ENCODE data around the gene CFAP70. TPM values are rescaled to one million over a fixed set of nuclear protein-coding genes. Genes with fewer than 3 reads are reported as not detected.
"Not testable (repeated sequence)": the region's sequence is repeated elsewhere in the genome, so short reads cannot be mapped to it uniquely, and the experiment has no call there.

The CFAP70 gene
- total RNA-seq, 1 experiment from 2014 or later: 2.9 TPM

DNA sequence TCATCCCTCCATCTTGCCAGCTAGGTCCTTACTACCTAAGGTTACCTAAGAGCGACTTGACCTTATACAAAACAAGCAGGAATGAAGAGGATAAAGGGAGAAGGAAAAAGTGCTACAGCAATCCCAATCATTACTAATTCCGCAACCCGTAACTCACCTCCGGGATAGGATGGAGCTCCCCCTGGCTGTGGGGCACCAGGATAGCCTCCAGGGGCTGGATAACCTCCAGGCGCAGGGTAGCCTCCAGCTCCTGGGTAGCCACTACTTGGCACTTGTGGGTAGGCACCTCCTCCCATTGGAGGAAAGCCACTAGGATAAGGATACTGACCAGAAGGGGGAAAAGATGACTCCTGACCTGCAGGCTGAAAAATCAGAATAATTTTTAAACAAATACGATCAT is 39.4 kb upstream of the CFAP70 start:
- POLR2A ChIA-PET: no interaction called here

DNA sequence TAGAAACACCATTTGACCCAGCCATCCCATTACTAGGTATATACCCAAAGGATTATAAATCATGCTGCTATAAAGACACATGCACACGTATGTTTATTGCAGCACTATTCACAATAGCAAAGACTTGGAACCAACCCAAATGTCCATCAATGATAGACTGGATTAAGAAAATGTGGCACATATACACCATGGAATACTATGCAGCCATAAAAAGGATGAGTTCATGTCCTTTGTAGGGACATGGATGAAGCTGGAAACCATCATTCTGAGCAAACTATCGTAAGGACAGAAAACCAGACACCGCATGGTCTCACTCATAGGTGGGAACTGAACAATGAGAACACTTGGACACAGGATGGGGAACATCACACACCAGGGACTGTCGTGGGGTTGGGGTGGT is 35.7 kb upstream of the CFAP70 start:
- H2AFZ ChIP-seq (ENCODE audit: low read depth, low read length, poor library complexity, severe bottlenecking); DNase-seq (ENCODE audit: low read depth, low spot score); H4K20me1 ChIP-seq (ENCODE audit: insufficient read depth); H3K4me1 ChIP-seq (ENCODE audit: control insufficient read depth in 1 of 2, insufficient read depth in 2 of 2, low read length in 2 of 2); H3K9me2 ChIP-seq (ENCODE audit: insufficient read depth); H3K27me3 ChIP-seq (ENCODE audit: insufficient read depth, low read length); H3K4me2 ChIP-seq (ENCODE audit: low read length); RAD21 ChIA-PET (ENCODE audit: low non-redundant PET in 1 of 2, low total read pairs in 2 of 2, uncharacterized antibody in 2 of 2, unreplicated experiment in 2 of 2); H3K9me3 ChIP-seq (ENCODE audit: control insufficient read depth in 1 of 2, insufficient read depth in 1 of 2, low read depth in 1 of 2, low read length in 2 of 2); H3K9ac ChIP-seq (ENCODE audit: low read length); BruUV-seq (replicated peaks); POLR2A ChIA-PET; CTCF ChIA-PET; H3K4me3 ChIP-seq (replicated peaks in 1 of 2; ENCODE audit: low read depth in 1 of 2, low read length in 2 of 2); ATAC-seq; H3K27ac ChIP-seq (ENCODE audit: low read depth, low read length): not testable (repeated sequence)
- Histone ChIP-seq H3K36me3 (ENCODE audit: control insufficient read depth in 1 of 2, insufficient read depth in 2 of 2, low read length in 2 of 2) (peaks cover 18 to 23% of the 10 kb centered on the region in 2 experiments), H3K79me2 (ENCODE audit: insufficient read depth, low read length) (peaks cover 35% of the 10 kb centered on the region)
- intact Hi-C loops (cut with micrococcal nuclease): loop anchor here (10.0 kb wide), 1 partner anchor 130 kb away; no protein-coding TSS in a partner anchor

More for the DNA sequence above, 39.4 kb upstream of the CFAP70 start:
- no peak overlapping the region for H3K27ac ChIP-seq (ENCODE audit: low read depth, low read length)
- H3K9me2 ChIP-seq (ENCODE audit: insufficient read depth): no peaks in the 10 kb centered on the region
- no peaks in the 10 kb centered on the region for H3K27me3 ChIP-seq (ENCODE audit: insufficient read depth, low read length)
- BruUV-seq (replicated peaks): no TSS peak
- no peaks in the 10 kb centered on the region for H3K4me1 ChIP-seq (ENCODE audit: control insufficient read depth in 1 of 2, insufficient read depth in 2 of 2, low read length in 2 of 2)
- intact Hi-C loops (cut with micrococcal nuclease): loop anchor here (10.0 kb wide), 1 partner anchor 133 kb away; no protein-coding TSS in a partner anchor
- H3K9ac ChIP-seq (ENCODE audit: low read length): no peak overlapping the region
- H3K4me2 ChIP-seq (ENCODE audit: low read length): no peak overlapping the region
- TF ChIP-seq, protein P1, sequence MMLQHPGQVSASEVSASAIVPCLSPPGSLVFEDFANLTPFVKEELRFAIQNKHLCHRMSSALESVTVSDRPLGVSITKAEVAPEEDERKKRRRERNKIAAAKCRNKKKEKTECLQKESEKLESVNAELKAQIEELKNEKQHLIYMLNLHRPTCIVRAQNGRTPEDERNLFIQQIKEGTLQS (IDR thresholded peaks at IDR 0.05): no peak
- TF ChIP-seq ELF1 (IDR thresholded peaks at IDR 0.05; ENCODE audit: borderline replicate concordance, low read depth) (no peak), EZH2phosphoT487 (IDR thresholded peaks at IDR 0.05; ENCODE audit: borderline replicate concordance) (no peak), ZFX (IDR thresholded peaks at IDR 0.05) (no peak), JUND (IDR thresholded peaks at IDR 0.05) (no peak), FOSL1 (IDR thresholded peaks at IDR 0.05; ENCODE audit: low read depth) (no peak), YY1 (IDR thresholded peaks at IDR 0.05; ENCODE audit: extremely low read depth, insufficient replicate concordance, low read depth, low read length) (no peak), RAD21 (IDR thresholded peaks at IDR 0.05; ENCODE audit: low read depth) (peak; percentile 45; the same call in 1 of the 2 replicates)
- TF ChIP-seq, protein P2, sequence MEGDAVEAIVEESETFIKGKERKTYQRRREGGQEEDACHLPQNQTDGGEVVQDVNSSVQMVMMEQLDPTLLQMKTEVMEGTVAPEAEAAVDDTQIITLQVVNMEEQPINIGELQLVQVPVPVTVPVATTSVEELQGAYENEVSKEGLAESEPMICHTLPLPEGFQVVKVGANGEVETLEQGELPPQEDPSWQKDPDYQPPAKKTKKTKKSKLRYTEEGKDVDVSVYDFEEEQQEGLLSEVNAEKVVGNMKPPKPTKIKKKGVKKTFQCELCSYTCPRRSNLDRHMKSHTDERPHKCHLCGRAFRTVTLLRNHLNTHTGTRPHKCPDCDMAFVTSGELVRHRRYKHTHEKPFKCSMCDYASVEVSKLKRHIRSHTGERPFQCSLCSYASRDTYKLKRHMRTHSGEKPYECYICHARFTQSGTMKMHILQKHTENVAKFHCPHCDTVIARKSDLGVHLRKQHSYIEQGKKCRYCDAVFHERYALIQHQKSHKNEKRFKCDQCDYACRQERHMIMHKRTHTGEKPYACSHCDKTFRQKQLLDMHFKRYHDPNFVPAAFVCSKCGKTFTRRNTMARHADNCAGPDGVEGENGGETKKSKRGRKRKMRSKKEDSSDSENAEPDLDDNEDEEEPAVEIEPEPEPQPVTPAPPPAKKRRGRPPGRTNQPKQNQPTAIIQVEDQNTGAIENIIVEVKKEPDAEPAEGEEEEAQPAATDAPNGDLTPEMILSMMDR (IDR thresholded peaks at IDR 0.05 in 2 of 3, conservative IDR thresholded peaks at IDR 0.05 in 1 of 3; ENCODE audit: borderline replicate concordance in 1 of 3, insufficient read depth in 1 of 3, low read depth in 2 of 3, low read length in 2 of 3): peak; percentile 22 to 71 (median 64); a peak in 4 of 6 replicates
- DNase-seq (ENCODE audit: low read depth, low spot score) (no peak), ATAC-seq (peak; percentile 89)
- H2AFZ ChIP-seq (ENCODE audit: low read depth, low read length, poor library complexity, severe bottlenecking): no peak overlapping the region
- H3K36me3 ChIP-seq (ENCODE audit: control insufficient read depth in 1 of 2, insufficient read depth in 2 of 2, low read length in 2 of 2): peaks cover 21% of the 10 kb centered on the region in 2 experiments
- RAD21 ChIA-PET (ENCODE audit: low non-redundant PET in 1 of 2, low total read pairs in 2 of 2, uncharacterized antibody in 2 of 2, unreplicated experiment in 2 of 2): no interaction called here
- H4K20me1 ChIP-seq (ENCODE audit: insufficient read depth): no peaks in the 10 kb centered on the region; the same call in 1 of the 2 replicates
- no peak overlapping the region for H3K4me3 ChIP-seq (replicated peaks in 1 of 2; ENCODE audit: low read depth in 1 of 2, low read length in 2 of 2)
- CTCF ChIA-PET: interaction anchor here (0.9 to 1.6 kb wide), 5 partner anchors 9 to 151 kb away, joined by 3 to 6 read pairs (median 4); partner anchors contain the start of gene DNAJC9
- H3K79me2 ChIP-seq (ENCODE audit: insufficient read depth, low read length): peaks cover 48% of the 10 kb centered on the region
- no peaks in the 10 kb centered on the region for H3K9me3 ChIP-seq (ENCODE audit: control insufficient read depth in 1 of 2, insufficient read depth in 1 of 2, low read depth in 1 of 2, low read length in 2 of 2)
